Measurements from ENCODE around the gene SNTB2.

GRCh38 chr16:69253870-69254341 is 66.9 kb downstream of the SNTB2 start:
- TF ChIP-seq CTCF (conservative IDR thresholded peaks at IDR 0.05; ENCODE audit: low read depth, low read length) (no peak), RFX5 (IDR thresholded peaks at IDR 0.05; ENCODE audit: low read depth, low read length) (no peak), RCOR1 (IDR thresholded peaks at IDR 0.05; ENCODE audit: insufficient replicate concordance, low read length) (no peak), CEBPB (IDR thresholded peaks at IDR 0.05; ENCODE audit: low read depth, low read length) (no peak), SMC3 (IDR thresholded peaks at IDR 0.05; ENCODE audit: low read depth, low read length) (no peak)

Measured in IMR-90 (cell line).